ENCODE data around the gene MIOX.

DNA sequence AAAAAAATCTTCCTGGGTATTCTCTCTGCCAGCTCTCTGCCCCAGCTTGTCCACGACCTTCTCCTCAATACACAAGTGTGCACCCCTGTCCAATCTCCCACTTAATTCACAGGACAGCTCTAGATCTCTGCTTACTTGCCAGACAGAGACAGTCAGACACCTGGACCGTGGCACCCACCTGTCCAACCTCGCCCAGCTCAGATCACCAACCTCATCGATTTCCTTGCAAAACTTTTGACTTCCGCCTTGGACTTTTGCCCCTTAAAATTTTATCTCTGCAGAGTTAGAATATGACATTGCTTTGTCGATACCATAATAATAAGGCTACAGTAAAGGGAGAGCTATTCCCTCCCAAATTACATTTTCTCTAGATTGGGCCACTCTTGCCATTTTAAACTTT, 10.4 kb downstream of the MIOX start:
- TF ChIP-seq EZH2 (IDR thresholded peaks at IDR 0.05; ENCODE audit: low read depth) = no peak
- TF ChIP-seq, protein P1, sequence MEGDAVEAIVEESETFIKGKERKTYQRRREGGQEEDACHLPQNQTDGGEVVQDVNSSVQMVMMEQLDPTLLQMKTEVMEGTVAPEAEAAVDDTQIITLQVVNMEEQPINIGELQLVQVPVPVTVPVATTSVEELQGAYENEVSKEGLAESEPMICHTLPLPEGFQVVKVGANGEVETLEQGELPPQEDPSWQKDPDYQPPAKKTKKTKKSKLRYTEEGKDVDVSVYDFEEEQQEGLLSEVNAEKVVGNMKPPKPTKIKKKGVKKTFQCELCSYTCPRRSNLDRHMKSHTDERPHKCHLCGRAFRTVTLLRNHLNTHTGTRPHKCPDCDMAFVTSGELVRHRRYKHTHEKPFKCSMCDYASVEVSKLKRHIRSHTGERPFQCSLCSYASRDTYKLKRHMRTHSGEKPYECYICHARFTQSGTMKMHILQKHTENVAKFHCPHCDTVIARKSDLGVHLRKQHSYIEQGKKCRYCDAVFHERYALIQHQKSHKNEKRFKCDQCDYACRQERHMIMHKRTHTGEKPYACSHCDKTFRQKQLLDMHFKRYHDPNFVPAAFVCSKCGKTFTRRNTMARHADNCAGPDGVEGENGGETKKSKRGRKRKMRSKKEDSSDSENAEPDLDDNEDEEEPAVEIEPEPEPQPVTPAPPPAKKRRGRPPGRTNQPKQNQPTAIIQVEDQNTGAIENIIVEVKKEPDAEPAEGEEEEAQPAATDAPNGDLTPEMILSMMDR (conservative IDR thresholded peaks at IDR 0.05) = no peak

All from PC-9 (cell line).